NCI-H1694 (cell line): Measurements from ENCODE around the gene CYP1A2.

Experiments
- DNase-seq: peaks from one replicate; lab custom pipeline; 2025; lab: John Stamatoyannopoulos, UW

The CYP1A2 gene

DNA sequence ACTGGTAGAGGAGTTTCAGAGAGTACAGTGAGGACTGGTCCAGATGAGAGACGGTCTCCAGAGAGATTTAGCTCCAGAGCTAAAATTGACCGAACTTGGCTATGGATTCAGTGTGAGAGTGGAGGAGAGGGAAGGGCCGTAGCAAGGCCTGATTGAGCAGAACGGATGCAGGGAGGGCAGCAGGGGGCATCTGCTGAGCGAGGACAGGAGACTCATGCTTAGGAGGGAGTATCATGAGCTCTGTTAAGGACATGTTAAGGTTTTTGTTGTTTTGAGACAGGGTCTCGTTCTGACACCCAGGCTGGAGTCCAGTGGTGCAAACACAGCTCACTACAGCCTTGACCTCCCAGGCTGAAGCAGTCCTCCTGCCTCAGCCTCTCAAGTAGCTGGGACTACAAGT lies 56.3 kb downstream of the CYP1A2 start:
- DNase-seq: no peak
